Measurements from ENCODE around the gene PRORP.
"Not testable (repeated sequence)": the region's sequence is repeated elsewhere in the genome, so short reads cannot be mapped to it uniquely, and the experiment has no call there.

PRORP gene

DNA sequence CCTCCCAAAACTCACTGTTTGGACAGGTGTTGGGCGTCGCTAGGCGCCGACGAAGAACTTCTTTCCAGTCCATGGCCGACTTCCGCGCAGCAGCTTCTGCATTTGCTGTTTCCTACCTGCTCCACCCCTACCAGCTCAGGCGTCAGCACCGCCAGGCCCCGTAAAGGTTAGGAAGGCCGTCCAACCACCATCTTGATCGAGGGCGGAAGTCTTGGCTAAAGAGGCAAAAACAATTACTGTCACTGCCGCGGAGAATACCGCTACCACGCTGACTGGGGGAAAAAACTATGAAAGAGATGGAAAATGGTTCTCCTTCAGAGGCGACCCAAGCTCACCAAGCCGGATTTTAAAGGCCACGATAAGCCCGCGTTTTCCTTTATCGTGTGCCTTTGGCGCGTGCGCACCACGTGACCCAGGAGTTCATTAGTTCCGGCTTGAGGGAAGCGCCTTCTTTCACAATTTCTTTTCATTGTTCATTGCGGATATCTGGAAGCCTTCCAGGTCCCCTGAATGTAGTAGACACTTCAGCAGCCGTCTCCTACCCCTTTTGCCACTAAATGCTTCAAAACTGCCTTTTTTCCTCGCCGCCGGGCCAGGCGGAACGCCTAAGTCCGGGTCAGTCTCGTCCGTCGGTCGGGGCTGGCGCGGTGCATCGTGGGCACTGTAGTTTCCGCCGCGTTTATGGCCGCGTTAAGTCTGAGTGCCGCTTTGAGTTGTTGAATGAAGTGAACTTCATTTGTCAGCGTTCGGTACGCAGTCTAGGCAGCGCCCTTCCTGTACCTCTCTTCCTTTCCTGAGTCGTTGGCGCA is at the start of gene PRORP, which contains the start of gene PPP2R3C:
Gene PRORP, plus strand, starts transcription at position 666 of the 809 bp plus-strand sequence. CDS start 694 bp downstream, outside the sequence.
Gene PPP2R3C, minus strand, starts transcription at position 104 of the 809 bp plus-strand sequence. Its CDS starts 31 bp downstream, at position 73.
- peak; percentile 93 for DNase-seq (ENCODE audit: low spot score)

DNA sequence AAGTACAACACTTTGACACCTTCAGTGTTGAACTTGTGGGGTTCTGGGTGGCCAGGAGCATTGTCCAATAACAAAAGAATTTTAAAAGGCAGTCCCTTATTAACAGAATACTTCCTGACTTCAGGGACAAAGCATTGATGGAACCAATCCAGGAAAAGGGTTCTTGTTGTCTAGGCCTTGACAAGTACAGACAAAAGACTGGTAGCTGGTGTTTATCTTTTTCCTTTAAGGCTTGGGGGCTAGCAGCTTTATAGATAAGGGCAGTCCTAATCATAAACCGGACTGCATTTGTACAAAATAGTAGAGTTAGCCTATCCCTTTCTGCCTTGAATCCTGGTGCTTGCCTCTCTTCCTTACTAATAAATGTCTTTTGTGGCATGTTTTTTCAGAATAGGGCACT is 48.9 kb upstream of the PRORP start:
- DNase-seq (ENCODE audit: low spot score): no peak

DNA sequence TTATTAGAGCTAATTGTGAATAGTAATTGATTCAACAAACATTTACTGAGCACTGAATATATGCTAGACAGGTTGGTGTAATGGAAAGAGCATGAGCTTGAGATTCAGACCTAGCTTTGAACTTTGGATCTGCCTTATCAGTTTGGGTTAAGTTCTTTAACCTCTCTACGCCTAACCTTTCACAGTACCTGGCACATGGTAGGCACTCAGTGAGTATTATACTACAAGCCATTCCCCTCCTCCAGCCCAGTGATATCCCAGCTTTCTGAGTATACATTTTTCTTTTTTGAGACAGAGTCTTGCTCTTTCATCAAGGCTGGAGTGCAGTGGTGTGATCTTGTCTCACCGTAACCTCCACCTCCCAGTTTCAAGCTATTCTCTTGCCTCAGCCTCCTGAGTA is 44.3 kb upstream of the PRORP start:
- no peak for DNase-seq (ENCODE audit: low spot score)

DNA sequence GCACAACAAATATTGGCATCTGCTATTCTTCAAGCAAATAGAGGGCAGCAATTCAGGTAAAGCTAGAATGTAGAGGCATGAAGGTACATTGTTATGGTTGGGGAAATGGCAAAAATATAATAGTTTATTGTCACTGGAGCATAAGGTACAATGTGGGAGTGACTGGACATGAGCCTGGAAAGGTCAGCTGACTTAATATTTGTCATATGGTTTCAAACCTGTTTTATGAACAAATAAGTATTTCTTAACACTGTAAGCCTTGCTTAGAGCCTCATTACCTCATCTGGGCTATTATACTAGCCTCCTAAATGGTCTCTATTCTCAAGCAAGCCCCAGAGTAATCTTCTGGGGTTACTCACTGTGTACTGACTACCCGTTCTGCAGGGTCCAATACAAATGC is 42.6 kb upstream of the PRORP start:
- DNase-seq (ENCODE audit: low spot score): no peak

DNA sequence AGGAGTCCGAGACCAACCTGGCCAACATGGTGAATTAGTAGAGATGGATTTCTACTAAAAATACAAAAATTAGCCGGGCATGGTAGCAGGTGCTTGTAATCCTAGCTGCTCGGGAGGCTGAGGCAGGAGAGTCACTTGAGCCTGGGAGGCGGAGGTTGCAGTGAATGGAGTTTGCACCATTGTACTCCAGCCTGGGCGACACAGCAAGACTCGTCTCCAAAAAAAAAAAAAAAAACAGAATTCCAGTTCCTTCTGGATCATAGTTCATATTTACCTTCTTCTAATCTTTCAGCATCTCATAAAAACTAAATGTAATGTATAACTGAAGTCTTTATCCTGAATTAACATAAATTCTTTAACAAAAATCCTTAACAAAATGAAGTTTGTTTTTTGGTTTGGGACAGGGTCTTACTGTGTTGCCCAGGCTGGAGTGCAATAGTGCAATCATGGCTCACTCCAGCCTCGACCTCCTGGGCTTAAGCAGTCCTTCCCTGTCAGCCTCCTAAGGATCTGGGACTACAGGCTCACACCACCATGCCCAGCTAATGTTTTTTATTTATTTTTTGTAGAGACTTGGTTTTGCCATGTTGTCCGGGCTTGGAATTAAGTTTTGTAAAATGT is 38.7 kb upstream of the PRORP start:
- DNase-seq (ENCODE audit: low spot score): no peak

DNA sequence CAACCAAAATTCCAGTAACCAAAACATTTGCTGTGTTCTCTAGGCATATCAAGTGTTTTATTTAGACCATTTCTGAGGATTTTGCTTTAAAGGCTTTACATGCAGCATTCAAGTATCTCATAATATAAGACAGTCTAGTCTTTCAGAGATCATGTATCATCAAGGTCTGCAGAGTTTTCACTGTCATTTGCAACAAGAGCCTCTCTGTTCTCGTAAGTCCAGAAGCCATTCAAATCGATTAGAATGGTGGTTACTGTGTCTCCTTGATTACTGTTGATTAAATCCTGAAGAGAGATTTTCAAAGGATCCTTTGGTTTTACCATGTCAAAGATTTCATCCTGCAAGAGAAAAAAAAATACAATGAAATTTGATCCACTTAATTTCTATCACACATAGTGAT is 36.9 kb upstream of the PRORP start:
- DNase-seq (ENCODE audit: low spot score): peak; percentile 12

DNA sequence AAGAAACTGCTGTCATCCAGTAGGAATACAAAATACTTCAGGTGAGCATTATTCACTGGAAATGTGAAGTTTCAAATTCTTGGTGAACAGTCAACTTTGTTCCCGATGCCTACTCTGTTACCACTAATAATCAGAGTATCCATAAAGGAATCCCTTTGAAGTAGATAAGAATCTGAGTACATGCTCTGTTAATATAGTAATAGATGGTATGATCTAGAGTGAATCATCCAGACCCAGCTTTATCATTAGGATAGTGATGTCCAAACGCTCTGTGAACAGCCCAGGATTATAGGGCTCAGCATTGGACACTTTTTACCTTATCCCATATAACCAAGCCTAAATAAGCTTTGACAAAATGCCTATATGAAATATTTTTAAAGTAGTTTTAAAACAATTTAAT is 33.8 kb upstream of the PRORP start:
- DNase-seq (ENCODE audit: low spot score): no peak

DNA sequence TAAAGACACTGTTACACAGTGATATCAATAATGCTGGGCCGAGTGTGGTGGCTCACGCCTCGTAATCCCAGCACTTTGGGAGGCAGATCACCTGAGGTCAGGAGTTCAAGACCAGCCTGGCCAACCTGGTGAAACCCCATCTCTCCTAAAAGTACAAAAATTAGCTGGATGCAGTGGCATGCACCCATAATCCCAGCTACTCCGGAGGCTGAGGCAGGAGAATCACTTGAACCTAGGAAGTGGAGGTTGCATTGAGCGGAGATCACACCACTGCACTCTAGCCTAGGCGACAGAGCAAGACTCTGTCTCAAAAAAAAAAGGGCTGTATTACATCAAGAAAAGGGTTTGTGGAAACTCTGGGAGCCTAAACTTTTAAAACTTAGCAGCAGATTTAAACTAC is 27.7 kb upstream of the PRORP start:
- not testable (repeated sequence) for DNase-seq (ENCODE audit: low spot score)

DNA sequence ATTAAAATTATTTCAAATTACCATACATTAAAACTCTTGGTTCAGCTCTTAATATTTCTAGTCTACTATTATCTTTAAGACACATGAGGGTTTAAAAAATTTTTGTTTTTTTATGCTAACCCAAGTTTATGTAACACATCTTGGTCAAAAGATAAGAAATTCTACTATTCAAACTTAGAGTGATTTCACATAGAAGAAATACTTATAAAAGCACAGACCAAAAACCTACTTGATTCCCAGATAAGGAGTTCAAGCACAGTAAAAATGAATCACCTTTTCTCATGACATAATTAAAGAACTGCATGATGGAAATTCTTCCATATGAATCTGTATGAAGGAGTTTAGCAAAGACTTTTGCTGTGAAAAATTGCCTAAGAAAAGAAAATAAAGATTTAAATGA is 14.5 kb upstream of the PRORP start:
- DNase-seq (ENCODE audit: low spot score): no peak

DNA sequence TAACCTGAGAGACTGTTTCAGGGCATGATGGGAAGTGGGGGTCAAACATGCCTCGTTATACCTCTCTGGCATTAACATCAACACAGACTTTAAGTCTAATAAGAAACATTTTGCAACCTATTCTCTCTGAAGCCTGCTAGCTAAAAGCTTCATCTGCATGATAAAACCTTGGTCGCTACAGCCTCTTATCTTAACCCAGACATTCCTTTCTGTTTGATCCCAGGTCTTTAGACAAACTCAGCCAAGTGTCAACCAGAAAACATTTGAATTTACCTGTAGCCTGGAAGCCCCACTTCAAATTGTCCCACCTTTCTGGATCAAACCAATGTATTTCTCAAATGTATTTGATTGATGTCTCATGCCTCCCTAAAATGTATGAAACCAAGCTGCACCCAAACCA is 9.7 kb upstream of the PRORP start:
- no peak for DNase-seq (ENCODE audit: low spot score)

DNA sequence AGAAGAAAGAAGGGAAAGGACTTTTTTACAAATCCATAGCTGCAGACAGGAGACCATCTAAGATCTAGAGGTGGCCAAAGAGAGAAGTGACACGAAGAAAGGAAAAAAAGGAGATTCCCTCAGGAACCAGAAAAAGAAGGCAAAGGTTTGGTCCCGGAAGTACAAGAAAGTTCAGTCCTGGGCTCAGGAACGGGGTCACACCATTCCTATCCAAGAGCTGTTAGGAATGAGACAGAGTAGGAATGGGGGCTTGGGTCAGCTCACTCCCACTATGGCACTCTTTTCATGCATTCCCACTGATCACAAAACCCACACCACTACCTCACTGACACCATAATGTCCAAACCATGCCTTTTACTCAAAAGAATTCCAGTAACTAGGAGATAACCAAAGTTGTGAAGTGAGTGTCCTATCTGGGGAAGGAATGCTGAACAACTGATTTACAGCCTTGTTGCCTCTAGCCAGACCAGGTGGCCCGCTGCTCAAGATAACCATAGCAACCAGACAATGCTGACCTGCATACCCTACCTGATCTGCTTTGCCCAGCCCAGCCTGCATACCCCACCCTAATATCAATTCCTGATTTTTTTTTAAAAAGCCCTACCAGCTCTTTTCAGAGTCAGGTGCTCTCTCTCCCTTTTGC is 8.9 kb upstream of the PRORP start:
- DNase-seq (ENCODE audit: low spot score): no peak

DNA sequence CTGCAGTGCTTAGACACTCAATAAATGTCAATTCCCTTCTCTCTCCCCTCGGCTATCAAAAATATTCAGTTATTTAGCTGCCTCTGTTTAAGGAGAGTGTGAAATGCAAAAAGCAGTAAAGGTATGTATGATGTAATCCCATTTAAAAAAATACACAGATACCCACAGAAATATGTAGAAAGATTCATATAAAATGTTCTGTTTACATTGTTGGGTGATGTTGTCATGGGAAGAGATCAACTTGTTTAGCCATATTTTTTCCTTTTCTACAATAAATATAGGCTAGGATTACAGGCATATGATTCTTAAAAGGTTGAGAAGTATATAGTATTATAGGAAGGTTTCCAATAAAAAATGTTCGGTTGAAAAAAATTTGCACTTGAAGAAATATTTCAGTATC is 8.3 kb upstream of the PRORP start:
- no peak for DNase-seq (ENCODE audit: low spot score)

DNA sequence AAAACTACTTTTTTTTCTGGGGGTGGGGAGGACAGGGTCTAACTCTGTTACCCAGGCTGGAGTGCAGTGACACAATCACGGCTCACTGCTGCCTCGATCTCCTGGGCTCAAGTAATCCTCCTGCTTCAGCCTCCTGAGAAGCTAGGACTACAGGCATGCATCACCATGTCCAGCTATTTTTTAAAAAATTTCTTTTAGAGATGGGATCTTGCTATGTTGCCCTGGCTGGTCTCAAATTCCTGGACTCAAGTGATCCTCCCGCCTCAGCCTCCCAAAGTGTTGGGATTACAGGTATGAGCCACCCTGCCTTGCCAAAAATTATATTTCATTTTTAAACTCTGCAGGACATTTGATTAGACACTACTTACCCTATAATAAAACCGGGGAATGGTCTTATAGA is 6.1 kb upstream of the PRORP start:
- no peak for DNase-seq (ENCODE audit: low spot score)

DNA sequence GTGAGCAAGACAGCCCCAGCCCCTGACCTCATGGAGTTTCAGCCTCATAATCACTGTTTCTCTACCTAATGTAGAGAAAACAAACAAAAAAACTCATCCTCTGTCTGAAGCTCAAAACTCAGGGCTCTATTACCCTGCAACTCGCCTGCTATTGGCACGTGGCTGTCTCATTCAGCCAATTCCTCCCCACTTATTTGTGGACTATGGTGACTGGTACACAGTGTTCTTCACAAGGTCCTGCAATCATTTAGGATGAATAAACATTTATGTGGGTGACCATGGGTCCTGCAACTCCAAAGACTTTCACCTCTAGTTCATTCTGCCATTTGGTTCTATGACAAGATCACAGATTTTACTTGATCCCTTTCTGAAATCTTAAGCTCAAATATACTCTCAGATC is 5.2 kb upstream of the PRORP start:
- no peak for DNase-seq (ENCODE audit: low spot score)

DNA sequence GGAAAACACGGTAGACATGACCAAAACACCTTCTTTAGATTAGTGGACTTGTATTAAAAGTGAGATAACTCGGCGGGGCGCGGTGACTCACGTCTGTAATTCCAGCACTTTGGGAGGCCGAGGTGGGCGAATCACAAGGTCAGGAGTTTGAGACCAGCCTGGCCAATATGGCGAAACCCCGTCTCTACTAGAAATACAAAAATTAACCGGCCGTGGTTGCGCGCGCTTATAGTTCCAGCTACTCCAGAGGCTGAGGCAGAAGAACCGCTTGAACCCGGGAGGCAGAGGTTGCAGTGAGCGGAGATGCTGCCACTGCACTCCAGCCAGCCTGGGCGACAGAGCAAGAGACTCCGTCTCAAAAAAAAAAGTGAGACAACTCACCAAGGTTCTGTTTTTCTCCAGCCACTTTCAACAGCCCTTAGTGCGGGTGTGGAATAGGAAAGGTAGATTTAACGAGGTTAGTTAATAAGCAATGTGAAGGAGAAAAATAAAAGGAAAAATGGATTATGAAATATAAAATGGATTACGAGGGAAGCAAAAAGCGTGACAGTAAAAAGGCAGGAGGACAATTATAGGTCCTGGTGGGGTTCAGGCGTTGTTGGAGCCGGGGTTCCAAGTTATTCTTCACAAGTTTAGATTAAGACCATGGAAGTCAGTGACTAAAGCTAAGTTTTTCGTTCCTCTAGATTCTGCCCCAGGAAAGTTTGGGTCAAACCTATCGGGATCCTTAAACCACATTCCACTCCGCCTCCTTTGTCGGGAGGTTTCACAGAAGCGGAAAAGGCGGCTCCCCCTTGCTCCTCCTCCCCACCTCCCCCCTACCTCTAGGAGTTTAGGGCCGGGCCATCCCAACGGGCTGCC is 1.1 kb upstream of the PRORP start:
- no peak for DNase-seq (ENCODE audit: low spot score)

DNA sequence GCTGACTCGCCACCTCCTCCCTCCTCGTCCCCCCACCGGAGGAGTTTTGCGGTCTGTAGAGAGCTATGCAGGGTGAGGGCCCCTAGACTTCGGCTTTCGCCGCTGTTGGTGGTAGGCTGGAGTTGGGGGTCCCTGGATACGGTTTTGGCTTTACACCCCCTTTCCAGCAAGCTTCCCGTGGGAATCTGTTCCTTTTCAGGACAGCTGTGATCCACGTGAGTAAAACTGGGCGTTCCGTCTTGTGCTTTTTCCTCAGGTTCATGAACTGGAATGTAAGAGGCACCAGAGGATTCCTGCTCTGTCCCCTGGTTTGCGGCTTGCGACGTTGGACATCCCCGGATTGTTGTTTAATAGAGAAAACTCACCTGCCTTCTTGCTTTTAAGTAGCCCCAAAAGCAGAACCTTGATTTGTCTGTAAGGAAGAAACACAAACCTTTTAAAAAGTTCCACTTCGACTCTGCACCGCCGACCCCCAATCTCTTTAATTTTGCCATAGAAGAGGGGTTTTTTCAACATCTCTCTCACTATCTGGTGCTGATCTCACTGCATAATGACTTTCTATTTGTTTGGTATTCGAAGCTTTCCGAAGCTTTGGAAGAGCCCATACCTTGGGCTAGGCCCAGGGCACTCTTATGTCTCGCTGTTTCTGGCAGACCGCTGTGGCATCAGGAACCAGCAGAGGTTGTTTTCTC is 490 bp downstream of the PRORP start:
- no peak for DNase-seq (ENCODE audit: low spot score)

DNA sequence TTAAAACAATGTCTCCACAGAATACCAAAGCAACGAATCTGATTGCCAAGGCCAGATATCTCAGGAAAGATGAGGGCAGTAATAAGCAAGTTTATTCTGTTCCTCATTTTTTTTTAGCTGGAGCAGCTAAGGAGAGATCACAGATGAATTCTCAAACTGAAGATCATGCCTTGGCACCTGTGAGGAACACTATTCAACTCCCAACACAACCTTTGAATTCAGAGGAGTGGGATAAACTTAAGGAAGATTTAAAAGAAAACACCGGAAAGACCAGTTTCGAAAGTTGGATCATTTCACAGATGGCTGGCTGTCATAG is 994 bp downstream of the PRORP start:
- DNase-seq (ENCODE audit: low spot score): no peak

DNA sequence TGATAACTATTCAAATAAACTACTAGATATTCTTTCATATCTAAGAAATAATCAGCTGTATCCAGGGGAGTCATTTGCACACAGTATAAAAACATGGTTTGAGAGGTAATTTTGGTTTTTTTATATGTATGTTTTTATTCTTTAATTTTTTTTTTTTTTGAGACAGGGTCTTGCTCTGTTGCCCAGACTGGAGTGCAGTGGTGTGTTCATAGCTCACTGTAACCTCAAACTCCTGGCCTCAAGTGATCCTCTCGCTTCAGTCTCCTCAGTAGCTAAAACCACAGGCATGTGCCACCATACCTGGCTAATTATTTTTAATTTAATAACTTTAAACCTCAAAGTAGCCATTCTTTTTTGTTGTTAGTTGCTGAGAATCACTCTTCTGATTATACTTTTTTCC is 1.8 kb downstream of the PRORP start:
- no peak for DNase-seq (ENCODE audit: low spot score)

DNA sequence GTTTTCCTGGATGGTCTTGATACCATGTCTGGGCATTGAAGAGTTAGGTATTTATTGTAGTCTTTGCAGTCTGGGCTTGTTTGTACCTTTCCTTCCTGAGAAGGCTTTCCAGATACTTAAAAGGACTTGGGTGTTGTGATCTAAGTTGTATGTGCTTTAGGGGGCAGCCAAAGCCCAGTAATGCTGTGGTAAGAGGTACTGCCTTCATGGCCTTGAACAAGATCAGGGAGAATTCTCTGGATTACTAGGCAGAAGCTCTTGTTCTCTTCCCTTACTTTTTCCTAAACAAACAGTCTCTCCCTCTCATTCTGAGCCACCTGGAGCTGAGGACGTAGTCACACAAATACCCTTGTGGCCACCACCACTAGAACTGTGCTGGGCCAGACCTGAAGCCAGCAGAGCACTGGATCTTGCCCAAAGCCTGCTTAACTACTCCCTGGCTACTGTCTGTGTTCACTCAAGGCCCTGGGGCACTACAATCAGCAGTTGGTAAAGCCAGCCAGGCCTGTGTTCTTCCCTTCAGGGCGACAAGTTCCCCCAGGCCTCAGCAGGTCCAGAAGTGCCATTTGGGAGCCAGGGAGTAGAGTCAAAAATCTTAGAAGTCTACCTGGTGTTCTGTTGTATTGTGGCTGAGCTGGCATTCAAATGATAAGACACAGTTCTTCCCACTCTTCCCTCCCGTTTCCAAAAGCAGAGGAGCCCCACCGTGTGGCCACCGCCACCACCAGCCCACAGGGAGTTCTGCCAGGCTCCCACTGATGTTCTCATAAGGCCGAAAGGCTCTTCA is 11.4 kb downstream of the PRORP start:
- DNase-seq (ENCODE audit: low spot score): no peak

DNA sequence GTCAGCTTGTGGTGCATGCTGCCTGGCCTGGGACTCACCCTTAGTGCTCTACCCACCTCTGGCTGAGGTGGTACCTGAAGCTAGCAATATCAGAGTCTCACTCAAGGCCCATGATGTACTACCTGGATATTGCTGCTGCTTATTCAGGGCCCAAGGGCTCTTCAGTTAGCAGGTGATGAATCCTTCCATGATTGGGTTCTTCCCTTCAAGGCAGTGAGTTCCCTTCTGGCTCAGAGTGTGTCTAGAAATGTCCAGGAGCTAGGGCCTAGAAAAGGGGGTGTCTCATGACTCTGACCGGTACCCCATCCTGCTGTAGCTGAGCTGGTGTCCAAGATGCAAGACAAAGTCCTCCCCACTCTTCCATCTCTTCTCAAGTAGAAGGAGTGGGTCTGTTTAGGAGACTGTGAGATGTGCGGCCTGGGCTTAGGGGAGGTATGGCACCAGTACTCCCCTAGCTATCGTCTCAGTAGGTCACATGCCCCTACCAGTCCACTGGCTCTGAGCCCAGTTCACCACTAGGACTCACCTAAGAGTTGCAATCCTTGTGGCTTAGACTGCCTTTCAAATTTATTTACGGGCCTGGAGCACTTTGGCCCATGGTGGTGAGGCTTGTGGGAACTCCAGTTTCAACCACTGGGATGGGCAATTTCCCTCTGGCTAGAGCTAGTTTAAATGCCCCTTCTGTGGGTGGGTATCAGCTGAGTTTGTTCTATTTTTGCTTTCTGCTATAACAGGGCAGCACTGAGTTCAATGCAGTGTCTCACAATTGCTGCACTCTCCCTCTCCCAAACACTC is 12.2 kb downstream of the PRORP start:
- DNase-seq (ENCODE audit: low spot score): no peak
